SKM-1 treated with dmso at 0.1 percent for 144 hours (cell line): ENCODE results near the gene CENPA.
A peak's percentile ranks its signal among the peaks of the same experiment; 100 is the strongest.
"Not testable (repeated sequence)": the region's sequence is repeated elsewhere in the genome, so short reads cannot be mapped to it uniquely, and the experiment has no call there.

Experiments
- DNase-seq: peaks from one replicate; lab custom pipeline; 2025; ENCODE audit not compliant: unreplicated experiment; lab: John Stamatoyannopoulos, UW

CENPA gene

DNA sequence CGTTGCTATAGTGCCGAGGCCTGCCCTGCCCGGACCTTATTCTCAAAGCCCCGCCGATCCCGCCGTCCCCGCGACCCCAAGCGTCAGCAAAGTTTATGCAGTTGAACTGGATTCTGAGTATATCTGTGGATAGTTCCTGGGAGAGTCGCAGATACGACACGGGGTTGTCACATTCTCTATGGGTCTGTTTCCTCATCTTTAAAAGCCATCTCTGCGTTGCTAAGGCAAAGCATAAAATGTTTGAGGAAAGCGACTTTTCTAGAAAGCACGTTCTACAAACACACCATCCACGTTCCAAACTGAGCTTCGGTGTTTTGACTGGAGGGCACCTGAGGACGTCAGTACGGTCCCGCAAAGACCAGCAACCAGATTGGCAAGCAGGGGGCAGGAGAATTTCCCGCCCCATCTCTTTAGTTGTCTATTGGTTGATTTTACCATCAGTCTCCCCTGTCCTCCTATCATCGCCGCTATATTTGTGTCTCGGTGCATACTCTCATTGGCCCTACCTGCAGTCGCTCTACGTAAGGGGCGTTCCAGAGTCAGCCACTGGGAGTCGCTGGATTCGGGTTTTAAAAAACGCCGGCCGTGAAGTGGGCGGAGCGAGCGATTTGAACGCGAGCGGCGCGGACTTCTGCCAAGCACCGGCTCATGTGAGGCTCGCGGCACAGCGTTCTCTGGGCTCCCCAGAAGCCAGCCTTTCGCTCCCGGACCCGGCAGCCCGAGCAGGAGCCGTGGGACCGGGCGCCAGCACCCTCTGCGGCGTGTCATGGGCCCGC lies at the start of gene CENPA:
Gene CENPA, plus strand, starts transcription at position 626 of the 776 bp plus-strand sequence. Its CDS starts 141 bp downstream, at position 767.
- peak; percentile 98 for DNase-seq

DNA sequence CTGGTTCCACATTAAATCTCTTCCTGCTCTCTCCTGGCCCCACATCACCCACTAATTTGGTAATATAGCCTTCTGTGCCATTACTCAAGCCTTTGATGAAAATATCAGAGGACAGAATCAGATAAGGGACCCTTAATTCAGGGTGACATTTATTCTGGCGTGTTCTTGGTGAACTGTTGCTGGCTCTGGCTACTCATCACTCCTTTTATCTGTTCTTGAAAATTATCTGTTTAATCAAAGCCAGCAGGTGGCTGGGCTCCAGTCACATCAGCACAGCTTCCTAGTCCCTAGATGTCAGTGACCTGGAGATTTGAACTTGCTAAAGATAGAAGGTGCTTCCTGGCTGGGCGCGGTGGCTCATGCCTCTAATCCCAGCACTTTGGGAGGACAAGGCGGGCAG lies 48.6 kb upstream of the CENPA start:
- no peak for DNase-seq

DNA sequence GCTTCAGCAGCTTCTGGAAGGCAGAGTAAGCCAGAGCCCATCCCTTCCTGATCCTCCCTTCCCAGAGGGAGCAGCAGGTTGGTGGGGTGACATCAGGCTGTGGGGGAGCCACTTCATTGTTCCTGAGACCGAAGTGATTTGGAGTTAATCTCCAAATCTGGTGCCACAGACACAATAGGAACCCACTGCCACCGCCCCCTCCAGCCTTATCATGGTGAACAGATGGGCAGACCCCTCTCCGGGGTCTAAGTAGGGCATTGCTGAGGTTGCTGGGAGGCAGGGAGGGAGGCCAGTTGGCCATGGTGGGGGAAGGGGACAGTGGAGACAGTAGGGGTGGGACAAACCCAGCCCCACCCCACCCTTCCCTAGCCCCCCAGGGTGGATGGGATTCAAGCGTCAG lies 47.4 kb upstream of the CENPA start:
- DNase-seq = no peak

DNA sequence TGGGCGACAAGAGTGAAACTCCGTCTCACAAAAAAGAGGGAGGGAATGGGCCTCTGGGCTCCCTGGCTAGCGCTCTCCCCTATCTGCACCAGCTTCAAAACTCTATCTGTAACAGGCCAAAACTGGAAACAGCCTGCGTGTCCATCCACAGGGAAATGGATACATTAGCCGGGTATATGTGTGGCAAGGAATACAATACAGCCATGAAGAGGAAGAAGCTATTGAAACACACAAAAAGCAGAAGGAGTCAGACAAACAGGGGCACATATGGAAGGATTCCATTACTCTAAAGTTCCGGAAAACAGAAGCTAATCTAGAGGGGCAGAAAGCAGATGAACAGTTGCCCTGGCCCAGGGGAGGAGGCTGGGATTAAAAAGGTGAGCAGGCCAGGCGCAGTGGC lies 46.3 kb upstream of the CENPA start:
- no peak for DNase-seq

DNA sequence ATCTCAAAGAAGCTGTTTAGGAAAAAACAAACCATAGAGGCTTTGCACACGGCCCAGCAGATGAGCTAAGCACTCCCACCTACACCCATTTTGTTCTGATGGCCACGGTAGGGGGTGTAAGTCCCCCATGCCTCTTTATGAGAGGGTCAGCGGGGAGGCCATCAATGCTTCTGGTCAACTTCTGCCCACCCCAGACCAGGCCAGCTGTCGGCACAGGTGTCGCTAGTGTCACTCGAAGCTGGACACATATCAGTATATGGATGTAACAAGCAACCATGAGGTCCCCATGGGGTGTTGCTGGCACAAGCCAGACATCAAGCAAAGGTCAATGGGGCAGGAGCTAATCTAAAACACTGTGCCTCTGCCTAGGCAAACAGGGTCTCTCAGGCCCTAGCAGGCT lies 45.5 kb upstream of the CENPA start:
- DNase-seq = no peak

DNA sequence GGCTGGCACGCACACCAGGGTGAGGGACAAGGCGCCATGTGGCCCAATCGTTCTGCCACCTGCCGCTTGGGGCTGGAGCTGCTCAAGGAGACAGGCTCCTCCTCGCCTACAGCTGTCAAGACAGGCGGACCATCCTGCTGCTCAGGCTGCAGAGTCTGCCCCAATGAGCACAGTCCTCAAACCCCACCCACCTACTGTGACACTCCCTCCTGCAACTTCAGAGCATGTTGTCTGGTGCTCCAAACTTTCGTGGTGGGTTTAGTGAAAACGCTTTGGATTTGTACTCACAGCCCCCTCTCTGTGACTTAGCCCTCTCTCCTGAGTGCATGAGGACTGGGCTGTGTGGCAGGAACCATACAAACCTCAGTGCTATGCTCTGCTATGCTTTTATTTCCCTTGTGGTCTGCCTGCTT lies 45.0 kb upstream of the CENPA start:
- DNase-seq = no peak

DNA sequence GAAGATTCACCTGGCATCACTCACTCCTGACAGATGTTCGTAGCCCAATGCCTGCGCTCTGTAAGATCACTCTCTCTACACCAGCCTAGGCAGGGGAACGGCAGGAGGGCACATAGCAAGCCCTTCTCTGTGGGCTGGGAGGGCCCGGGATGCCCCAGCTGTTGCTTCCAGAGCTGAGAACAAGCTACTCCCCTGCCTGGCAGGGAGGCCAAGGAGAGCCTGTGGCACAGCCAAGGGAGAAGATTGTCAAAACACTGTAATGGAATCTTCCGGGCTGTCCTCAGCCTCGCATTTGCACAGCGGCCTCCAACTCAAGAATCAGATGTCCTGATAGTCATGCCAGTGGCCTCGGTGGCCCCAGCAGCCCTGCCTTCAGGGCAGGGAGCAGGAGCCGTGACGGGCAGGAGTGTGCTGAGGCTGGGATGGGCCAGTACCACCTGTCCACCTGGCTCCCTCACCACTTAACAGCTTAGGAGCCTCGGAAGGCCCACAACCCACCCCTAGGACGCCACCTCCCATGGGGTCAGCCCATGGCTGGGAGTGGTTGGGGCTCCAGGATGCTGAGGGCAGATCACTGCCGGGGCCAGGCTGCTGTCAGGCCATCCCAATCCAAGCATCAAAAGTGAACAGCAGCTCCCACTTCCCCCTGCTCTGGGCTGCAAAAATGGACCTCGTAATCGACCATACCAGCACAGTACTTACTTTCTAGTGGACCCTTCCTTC lies 43.6 kb upstream of the CENPA start:
- no peak for DNase-seq

DNA sequence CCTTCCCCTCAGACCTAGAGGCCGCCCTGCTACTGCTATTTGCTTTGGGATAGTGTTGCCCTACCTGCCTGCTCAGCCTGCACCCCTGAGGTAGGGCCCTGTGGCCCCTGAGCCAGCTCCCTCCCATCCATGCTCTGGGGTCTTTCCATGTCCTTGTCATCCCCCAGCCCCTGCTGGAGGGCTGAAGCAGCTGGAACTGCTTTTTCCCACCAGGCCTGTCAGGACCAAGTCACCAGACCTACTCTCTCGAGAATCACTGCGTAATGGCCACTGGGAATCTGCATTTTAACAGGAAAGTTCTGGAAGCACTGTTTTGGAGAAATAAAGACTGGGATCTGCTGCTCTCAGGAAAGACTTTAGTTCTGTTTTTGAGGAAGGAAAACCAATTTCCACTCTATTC lies 42.0 kb upstream of the CENPA start:
- no peak for DNase-seq

DNA sequence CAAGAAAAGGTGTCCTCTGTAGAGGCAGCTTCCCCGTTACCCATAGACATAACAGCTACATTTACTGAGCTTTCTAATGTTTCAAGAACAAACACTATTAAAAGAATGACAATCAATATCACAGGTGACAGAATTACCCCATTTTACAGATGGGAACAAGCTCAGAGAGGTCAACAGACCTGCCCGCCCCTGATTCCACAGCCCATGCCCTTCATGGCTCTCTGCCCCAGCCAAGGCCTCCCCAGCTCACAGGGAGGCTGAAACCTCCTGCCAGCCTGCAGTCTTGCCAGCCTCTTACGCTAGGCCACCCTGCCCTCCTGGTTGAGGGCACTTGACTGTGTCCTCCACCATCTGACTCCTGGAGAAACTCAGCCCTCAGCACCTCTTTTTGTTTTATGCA lies 40.9 kb upstream of the CENPA start:
- no peak for DNase-seq

DNA sequence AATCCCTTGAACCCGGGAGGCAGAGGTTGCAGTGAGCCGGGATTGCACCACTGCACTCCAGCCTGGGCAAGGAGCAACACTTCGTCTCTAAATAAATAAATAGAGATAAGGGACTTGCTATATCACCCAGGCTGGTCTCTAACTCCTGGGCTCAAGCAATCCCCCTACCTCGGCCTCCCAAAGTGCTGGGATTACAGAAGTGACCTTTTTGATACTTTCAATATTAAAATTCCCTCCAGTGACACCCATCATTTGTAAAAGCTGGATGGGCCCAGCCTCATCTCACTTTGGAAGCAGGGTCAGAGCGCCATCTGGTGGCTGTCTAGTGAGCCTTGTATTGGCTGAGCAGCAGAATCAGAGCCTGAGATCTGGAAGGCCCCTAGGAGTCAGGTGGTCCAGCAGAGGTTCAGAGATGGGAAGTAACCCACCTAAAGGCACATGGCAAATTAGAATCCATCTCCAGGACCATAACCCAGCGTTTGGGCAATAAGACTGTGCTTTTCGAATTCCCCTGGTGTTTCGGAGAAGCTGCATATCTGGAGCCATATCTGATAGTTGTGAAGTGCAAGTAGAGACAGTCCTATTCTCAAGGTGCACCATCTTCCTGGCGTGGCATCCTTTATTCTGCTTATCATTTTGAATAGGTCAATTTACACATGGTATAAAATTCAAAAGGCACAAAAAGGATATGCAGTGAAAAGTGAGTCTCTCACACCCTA lies 40.1 kb upstream of the CENPA start:
- peak; percentile 42 for DNase-seq

DNA sequence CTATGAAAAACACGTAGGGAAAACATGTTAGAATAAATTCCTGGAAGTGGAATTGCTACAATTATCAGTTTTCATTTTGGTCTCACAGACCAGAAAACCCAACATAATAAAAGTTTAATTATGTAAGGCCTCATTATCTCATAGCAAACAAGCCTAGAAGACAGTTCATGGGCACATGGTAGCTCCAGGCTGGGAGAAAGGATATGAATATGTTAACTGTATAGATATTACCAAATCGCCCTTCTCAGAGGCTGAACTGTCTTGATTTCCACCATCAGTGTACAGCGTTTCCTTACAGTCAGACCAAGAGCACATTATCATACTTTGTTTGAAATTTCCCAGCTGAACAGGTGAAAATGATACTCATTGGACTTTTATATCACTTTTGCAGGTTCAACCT lies 38.9 kb upstream of the CENPA start:
- DNase-seq = no peak

DNA sequence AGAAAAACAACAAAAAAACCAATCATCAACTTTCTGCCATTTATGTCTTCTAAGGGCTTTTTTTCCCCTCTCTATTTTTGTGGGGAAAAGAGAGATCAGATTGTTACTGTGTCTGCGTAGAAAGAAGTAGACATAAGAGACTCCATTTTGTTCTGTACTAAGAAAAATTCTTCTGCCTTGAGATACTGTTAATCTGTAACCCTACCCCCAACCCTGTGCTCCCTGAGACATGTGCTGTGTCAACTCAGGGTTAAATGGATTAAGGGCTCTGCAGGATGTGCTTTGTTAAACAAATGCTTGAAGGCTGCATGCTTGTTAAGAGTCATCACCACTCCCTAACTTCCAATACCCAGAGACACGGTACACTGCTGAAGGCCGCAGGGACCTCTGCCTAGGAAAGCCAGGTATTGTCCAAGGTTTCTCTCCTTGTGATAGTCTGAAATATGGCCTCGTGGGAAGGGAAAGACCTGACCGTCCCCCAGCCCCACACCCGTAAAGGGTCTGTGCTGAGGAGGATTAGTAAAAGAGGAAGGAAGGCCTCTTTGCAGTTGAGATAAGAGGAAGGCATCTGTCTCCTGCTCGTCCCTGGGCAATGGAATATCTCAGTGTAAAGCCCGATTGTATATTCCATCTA lies 36.0 kb upstream of the CENPA start:
- DNase-seq = not testable (repeated sequence)

DNA sequence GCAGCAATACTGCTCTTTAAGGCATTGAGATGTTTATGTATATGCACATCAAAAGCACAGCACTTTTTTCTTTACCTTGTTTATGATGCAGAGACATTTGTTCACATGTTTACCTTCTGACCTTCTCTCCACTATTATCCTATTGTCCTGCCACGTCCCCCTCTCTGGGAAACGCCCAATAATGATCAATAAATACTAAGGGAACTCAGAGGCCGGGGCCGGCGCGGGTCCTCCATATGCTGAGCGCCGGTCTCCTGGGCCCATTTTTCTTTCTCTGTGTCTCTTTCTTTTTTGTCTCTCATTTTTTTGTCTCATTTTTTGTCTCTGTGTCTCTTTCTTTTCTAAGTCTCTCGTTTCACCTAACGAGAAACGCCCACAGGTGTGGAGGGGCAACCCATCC lies 35.4 kb upstream of the CENPA start:
- not testable (repeated sequence) for DNase-seq

DNA sequence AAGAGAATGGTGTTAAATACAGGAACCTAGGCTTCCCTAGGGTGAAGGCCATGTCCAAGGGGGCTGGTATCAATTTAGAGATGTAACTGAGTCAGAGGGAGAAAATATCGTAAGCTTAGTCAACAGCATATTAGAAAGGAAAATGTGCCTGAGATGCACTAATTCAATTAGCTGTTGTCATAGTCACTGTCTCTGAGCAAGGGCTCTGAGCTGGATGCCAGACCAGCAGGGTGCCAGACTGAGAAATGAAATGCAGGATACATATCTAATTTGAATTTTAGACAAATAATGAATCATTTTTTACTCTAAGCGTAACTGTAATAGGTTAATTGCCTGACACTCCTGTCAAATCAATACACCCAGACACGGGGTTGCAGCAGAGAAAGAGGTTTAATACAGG lies 33.2 kb upstream of the CENPA start:
- DNase-seq = no peak

DNA sequence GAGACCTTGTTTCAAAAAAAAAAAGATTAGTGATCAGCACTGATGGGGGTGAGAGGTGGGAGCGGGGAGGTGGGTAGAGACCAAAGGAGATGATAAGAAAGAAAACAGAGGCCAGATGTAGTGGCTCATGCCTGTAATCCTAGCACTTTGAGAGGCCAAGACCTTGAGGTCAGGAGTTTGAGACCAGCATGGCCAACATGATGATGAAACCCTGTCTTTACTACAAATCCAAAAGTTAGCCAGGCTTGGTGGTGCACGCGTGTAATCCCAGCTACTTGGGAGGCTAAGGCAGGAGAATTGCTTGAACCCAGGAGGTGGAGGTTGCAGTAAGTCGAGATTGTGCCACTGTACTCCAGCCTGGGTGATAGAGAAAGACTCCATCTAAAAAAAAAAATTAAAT lies 31.3 kb upstream of the CENPA start:
- DNase-seq = no peak

DNA sequence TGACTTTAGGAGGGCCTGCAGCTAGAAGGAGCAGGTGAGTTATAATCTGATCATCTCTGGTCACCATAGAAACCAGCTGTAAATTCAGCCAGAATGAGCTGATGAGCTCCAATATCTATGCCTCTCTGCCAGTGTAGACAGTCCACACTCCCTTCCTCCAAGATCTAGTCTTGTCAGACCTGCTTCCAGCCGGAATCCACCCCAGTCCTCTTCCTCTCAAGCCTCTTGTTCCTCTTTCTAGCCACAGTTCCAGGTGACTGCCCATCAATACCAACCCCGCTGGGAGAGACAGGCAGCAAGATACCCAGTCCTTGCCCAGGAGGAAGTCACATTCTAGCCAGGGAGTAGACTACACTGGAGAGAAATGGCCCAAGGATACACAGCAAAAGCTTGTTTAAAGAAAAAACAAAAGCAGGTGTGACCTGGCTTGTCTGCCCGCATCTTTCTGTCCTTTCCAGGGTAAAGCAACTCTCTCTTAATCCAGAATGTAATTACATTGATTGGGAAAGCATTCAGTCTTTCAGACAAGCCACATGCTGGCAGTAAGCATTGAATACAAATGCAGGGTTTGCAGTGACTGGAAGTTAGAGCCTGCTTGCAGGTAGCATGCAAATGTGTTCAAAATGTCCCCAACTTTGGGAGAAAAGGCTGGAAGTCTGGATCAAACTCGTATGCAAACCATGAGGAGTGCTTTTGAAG lies 30.7 kb upstream of the CENPA start:
- DNase-seq = no peak

DNA sequence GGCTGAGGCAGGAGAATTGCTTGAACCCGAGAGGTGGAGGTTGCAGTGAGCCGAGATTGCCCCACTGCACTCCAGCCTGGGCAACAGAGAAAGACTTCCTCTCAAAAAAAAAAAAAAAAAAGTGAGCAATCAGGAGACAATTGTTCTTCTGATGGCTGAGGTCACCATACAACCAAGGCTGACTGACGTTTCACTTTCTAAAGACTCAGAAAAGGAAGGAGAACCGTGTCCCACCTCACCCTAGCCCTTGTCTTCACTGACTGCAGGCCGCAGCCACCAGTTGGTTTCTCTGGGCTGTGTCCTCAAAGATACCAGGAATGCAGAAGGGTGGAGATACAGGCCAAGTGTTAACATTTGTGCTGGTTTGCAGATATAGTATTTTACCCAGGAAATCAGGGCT lies 29.5 kb upstream of the CENPA start:
- DNase-seq = no peak

DNA sequence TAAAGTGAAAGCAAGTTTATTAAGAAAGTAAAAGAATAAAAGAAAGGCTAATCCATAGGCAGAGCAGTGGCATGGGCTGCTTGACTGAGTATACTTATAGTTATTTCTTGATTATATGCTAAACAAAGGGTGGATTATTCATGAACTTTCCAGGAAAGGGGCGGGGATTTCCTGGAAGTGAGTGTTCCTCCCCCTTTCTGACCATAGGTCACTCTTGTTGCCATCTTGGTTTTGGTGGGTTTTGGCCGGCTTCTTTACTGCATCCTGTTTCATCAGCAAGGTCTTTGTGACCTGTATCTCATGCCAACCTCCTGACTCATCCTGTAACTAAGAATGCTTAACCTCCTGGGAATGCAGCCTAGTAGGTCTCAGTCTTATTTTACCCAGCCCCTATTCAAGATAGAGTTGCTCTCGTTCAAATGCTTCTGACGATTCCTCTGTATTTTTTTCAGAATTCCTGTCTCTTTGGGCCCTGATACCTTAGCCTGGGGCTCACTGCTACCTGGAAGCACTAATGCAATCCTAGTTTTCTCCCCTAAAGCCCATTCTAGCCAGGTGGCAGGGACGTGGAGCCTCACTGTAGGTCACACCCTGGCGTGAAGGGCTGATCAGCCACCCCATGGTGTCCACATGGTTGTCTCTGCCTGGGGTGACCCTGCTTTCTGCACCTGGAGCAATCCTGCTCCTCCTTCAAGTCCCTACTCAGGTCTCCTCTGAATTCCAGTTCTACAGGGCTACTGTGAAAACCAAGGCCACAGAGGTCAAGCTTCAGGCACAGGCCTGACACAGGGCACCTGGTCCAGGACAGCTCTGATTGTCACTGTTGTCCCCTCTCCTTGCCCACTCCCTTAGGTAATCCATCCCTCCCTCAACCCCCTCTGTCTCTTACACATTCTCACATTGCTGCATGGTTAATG lies 27.7 kb upstream of the CENPA start:
- DNase-seq = no peak

DNA sequence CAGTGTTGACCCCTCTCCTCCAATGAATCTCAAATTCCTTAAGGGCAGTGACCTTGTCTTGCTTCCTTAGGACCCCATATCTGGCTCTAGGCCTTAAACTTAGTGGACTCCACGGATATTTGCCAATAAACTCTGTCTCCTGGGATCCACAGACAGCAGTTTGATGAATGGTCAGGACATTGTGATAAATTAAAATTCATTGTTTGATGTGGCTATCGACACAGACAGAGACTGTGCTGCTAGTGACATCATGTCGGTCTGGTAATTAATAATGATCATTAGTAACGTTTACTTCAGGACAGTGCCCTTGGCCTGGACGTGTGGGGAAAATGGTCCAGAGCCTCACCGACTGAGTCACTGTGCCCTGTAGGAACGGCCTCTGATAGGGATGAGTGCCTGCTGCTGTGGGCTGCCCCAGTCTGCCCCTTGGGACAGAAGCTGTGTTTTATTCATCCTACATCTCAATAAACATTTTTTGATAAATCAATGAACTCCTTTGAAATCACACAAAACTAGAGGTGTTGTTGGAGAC lies 27.0 kb upstream of the CENPA start:
- DNase-seq = no peak

DNA sequence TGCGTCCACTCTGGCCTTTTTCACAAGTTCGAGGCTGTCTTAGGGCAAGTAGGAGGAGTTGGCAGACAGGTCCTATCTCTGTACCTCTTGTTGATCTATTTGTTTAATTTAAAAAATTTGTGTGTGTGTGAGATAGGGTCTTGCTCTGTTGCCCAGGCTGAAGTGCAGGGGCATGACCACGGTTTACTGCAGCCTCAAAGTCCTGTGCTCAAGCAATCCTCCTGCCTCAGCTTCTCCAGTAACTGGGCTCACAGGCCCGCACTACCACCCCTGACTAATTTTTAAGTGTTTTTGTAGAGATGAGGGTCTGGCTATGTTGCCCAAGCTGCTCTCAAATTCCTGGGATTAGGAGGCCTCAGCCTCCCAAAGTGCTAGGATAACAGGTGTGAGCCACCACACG lies 26.0 kb upstream of the CENPA start:
- no peak for DNase-seq
